Activated gamma-delta T cell treated with Interleukin-2 at 50 U/mL for 16 hours (primary cell): ENCODE results near the gene OXCT2.
"Not testable (repeated sequence)": the region's sequence is repeated elsewhere in the genome, so short reads cannot be mapped to it uniquely, and the experiment has no call there.

Source experiments
- DNase-seq: peaks from one replicate; pipeline ENCODE4 v3.0.0-alpha.2; 2020

The OXCT2 gene

DNA sequence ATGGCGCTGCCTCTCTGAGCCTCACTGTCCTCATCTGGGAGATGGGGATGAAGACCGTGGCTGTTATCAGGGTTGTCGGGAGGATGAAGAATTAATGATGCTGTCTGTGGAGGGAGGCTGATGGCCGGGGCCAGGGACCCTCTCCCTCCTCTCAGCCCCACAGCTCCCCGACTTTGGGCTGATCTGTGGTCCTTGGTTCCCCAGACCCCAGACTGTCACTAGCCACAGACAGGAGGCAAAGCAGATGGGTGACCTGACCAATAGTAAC, 15.9 kb upstream of the OXCT2 start:
- DNase-seq: not testable (repeated sequence)

DNA sequence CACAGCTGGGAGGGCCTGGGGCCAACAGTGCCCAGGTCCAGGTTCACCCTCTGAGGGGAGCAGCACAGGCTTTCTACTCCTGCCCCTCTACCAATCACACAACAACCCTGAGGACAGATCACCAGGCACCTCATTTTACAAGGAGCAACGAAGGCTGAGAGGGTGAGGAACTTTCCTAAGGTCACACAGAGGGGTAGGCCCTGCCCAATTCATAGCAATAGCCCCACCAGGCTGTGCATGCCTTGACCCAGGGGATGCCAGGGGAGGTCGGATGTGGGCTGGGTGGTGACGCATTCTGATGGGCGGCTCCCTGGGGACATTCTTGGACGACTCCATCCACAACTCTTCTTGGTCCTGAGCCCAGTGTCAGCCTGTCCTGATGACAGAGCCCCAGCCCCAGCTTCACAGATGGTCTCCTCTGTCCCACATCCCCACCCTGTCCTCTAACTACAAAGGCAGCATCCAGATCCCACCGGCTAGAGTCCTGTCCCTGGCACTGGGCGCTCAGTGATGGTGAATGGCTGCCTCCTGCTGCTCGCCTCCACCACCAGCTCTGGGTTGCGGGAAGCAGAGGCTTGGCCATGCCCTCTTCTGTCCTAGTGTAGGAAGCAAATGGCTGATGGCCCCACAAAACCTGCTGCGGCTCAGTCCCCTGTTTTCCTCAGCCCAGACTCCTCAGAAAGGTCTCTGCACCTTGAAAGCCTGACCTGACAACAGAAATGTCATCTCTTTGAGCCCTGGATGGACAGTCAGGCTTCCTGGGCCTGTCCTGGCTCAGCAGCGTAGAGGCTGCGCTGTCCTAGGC, 15.4 kb upstream of the OXCT2 start:
- DNase-seq: not testable (repeated sequence)

DNA sequence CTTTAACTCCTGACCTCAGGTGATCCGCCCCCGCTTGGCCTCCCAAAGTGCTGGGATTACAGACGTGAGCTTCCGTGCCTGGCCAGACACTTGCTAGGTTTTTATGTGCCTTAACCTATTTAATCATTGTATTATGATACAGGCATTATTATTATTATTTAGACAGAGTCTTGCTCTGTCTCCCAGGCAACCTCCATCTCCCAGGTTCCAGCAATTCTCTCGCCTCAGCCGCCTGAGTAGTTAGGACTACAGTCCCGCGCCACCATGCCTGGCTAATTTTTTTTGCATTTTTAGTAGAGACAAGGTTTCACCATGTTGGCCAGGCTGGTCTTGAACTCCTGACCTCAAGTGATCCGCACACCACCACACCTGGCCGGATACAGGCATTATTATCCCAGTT, 11.5 kb upstream of the OXCT2 start:
- not testable (repeated sequence) for DNase-seq

DNA sequence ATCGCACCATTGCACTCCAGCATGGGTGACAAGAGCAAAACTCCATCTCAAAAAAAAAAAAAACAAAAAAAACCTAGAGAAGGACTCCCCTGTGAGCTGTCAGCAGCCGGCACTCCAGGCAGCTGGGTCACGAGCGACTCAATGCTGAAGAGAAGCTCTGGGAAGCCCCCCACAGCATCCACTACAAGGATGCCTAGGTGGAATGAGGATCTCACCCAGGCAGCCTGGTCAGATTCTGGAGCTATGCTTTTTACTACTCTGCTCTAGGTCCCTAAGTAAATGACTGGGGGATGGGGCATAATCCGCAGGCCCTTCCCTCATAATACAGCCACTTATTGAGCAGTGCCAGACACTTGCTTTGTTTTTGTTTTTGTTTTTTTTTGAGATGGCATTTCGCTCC, 11.0 kb upstream of the OXCT2 start:
- DNase-seq: no peak

DNA sequence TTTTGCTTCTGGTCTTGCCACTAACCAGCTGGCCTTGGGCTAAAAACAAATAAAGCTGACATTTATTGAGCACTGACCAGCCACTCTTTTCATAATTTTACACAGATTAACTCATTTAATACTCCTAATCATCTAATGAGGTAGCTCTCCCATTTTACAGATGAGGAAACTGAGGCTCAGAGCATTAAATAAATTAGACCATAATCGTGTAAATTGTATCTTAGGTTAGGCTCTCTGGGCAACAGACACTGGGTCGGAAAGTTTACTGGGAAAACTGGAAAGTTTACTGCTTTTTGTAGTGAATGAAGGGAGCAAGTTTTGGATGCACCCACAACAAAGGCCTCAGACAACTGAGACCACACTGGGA, 10.2 kb upstream of the OXCT2 start:
- no peak for DNase-seq

DNA sequence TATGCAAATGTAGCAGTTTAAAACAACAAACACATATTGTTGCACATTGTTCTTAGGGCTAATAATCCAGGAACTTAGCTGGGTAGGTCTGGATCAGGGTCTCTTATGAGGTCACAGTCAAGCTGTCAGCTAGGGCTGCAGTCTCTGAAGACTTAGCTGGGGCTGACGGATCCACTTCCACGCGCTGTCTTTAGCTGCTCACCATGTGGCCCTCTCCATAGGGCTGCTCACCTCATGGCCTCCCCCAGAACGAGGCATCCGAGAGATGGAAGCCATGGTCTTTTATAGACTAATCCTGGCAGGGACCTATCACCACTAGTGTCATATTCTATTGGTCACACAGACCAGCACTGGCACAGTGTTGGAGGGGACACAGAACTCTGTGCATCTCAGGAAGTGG, 8.7 kb upstream of the OXCT2 start:
- DNase-seq: no peak

DNA sequence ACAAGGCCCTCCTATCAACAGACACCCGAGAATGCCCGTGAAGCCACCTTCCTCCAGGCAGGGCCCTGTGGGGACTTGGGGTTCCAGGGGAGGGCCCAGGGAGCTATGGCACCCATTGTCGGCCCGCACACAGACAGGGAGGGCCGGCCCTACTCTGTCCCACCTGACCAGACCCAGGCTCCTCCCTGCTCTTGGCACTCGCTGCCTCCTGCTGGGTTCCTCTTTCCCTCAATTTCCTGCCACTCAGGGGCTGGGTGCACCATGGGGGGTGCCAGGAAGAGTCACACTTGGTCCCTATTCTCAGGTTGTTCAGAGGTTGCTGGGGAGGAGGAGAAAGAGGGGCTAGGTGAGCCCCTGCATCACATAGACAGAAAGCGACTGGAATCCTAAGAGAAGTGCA, 8.0 kb upstream of the OXCT2 start:
- no peak for DNase-seq

DNA sequence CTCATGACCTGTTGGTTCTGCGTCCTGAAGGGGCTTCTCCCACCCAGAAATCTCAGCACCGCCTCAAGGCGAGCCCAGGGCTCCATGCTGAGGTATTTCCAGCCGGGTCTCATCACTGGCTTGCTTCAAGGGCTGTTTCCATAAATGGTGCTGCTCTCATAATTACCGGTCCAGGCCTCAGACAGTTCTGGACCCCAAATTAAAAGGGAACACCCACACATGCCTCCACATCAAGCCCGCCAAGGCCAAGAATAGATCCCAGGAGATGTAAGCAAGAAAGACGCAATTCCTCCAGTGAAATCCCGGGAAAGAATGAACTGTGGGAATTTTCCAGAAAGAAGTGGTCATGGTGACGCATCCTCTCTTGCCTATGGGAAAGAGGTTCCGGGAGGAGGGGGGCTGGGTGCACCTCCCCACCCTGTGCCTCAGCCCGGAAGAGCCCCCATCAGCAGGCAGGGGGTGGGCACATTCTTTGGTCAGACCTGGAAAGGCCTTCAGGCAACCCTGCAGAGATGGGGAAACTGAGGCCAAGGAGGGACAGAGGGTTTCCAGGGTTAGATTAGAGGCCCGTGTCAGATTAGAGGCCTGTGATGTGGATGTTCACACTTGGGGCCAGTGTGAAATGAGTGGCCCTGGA, 7.4 kb upstream of the OXCT2 start:
- not testable (repeated sequence) for DNase-seq

DNA sequence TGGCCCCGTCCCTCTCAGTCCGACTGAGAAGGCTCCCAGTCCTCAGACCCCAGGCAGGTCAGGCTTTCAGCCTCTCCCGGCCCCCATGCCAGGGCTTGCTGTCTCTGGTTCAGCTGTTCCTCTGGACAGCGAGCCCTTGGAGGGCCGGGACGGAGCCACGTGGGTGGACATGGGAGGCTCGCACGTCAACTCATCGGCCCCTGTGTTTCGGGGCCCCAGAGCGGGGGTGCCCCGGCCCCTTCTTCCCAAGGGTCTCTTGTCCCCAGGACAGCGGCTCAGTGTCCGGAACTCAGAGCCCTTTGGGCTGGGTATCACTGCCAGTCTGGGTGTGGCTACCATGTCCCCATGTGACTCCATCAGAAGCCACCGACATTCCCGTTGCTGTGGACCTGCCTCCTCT, 6.7 kb upstream of the OXCT2 start:
- DNase-seq: not testable (repeated sequence)

DNA sequence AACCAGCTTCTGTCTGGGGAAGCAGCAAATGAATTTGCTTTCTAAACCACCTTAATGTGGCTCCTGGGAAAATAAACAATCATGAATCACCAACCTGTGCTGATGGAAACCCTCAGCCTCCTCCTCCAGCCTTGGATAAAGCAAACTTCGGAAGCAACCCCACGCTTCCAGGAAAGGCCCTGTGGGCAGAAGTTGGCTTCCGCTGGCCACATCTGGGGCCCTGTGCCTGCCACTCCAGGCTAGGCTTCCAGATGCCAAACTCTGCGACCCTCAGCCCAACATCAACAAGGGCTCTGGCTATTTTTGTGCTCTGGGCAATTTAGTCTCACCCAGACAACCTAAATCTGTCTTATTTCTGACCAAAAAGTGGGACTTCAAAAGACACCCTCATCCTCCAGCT, 6.2 kb upstream of the OXCT2 start:
- no peak for DNase-seq

DNA sequence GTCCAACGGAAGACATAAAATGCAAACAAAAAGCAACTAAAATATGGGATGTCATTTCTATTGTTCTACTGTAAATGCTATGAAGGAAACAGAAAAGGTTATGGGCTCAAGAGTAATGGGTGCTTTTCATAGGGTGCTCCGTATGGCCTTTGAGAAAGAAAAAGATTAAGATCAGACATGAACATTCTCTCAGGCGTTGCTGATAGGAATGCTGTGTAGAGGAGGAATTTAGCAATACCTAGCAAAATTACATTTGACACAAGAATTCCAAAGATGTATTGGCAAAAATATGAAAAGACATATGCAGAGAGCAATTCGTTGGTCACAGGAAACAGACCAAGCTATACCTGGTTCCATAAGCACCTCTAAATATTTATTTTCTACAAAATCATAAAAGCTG, 5.7 kb upstream of the OXCT2 start:
- no peak for DNase-seq

DNA sequence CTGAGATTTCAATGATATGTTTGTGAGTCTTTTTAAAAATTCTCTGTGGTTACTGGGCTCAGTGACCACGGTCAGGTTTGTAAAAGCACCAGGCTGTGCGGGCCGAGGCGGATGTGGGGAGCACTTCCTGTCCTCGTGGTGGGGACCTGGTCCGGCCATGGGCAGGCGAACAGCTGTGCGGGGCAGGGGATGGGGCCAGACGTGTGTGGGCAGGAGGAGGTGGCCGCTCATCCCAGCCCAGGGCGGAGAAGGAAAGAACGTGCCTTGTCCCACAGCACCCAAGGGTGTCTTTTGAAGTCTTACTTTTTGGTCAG, 5.2 kb upstream of the OXCT2 start:
- DNase-seq: no peak

DNA sequence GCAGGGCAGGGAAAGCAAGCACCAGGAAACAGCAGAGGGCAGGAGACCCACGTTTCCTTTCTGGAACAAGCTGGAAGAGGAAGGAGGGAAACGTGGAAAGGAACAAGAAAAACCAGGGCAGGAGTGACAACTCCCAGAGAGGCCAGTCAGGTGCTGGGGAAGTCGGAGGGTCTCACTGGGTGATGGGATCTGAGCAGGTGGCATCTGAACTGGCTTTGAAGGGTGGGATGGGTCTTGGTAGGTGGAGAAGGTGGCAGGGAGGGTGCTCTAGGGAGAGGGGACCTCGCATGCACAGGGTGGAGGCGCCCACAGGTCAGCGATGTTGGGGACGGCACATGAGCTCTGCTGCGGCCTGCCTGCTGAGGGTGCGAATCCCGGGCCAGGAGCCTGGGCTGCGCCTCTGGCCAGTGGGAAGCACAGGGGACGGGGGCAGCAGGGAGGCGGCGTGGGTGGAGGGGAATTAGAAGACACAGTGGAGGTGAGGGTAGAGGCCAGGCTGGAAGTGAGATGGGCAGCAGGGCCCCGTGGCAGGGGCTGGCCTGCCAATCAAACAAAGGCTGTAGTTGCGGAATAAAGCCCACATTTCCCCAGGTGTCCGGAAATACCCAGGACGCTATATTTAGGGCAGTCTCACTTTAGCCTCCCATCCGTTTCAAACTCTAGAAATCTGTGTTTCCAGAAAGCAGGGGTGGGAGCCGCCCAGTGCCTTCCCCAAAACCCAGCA, 4.7 kb upstream of the OXCT2 start:
- not testable (repeated sequence) for DNase-seq

DNA sequence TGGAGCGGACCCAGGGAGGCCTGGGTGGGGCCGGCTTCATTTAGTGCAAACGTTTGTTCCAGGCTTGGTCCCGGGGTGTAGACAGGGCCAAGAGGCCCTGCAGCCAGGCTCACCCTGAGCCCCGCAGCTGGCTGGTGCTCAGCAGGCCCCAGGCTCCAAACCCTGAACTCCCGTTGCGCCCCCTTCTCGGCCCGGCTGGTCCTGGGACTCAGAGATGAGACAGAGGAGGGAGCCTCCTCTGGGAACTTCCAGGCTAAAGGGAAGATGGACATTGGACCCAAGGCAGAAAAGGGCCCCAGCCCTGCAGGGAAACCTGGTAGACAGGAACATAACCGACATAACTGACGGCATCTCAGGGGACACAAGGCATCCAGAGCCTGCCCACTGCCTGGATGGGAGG, 4.0 kb upstream of the OXCT2 start:
- DNase-seq: not testable (repeated sequence)

DNA sequence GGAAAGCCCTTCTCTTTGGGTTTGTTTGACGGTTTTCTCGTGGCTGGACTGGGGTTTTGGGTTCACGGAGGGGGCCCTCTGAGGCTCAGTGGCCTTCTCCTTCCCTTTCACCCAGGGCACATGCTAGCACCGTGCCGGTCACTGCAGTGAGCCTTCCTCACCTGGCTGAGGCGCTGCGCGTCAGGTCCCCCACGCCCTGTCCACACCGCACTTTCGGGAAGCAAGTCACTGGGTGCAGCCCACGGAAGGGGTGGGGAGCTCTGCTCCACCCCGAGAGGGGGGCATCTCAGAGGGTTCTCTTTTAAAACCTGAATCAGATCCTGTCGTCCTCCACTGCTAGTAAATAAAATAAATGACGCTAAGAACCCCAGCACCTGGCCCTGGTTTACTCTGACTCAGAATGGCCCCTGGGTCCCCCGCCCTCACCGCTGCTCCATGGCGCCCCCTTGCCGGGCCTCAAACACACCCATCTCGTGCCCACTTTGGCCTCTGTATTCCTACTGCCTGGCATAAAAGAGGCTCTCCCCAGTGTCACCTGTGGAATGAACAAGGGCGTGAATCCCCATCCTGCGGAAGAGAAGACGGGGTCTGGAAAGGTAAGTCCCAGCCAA, 2.3 kb upstream of the OXCT2 start:
- DNase-seq: not testable (repeated sequence)

DNA sequence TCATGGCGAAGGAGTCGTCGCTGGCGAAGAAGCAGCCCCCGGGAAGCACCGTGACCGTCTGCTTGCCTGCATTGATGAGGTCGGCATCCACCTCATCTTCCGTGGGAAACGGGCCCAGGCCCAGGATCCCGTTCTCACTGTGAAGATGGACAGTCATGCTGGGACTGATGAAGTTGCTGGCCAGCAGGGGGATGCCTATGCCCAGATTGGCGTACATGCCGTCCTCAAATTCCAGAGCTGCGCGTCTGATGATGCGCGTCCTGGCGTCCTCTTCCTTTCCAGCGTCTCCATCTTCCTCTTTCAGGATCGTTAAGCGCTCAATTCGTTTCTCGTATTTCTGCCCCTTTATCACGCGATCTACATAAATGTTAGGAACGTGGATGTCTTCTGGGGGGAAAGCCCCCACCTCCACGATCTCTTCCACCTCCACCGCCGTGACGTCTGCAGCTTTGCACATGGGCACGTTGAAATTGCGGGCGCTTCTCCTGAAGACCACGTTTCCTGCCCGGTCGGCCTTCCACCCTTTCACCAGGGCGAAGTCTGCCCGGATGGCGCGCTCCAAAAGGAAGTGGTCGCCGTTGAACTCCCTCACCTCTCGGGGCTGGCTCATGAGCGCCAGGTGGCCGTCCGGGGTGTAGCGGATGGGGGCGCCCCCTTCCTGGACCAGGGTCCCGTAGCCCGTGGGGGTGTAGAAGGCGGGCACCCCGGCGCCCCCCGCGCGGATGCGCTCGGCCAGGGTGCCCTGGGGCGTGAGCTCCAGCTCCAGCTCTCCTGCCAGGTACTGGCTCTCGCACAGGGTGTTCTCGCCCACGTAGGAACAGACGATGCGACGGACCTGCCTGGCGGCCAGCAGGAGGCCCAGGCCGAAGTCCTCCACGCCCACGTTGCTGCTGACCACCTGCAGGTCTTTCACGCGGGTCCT, 787 bp downstream of the OXCT2 start:
- not testable (repeated sequence) for DNase-seq

DNA sequence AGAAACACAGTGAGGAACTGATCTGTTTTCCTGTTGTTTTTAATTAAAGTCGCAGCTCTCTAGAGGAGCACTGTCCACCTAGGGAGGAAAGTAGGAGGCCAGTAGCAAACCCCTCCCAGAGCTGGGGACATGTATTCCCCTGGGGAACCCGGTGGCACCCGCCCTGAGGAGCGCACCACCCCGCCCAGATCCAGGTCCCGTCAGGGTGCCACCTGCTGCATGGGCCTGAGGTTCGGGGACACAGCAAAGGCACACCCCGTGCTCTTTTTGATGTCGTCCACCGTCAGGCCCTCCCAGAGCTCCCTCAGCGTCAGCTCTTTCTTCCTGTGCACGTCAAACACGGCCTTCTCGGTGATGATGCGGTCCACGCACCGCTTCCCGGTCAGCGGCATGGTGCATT, 1.6 kb downstream of the OXCT2 start:
- DNase-seq: not testable (repeated sequence)

DNA sequence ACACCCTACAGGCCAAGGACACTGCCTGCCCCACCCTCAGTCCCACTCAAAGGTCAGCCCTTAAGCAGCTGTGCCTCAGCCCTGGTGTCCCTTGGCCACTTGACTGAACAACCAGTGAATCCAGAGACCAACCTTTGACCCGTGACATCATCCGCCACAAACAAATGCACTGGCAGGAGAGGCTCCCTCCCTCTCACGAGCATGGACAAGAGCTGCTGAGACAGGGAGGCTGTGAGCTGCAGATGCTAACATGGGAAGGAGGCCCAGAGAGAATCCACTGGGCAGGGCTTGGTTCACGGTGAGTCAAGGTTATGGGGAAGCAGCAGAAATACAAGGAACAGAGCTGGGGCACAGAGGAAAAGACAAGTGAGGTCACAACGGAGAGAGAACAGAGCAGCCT, 4.7 kb downstream of the OXCT2 start:
- not testable (repeated sequence) for DNase-seq

DNA sequence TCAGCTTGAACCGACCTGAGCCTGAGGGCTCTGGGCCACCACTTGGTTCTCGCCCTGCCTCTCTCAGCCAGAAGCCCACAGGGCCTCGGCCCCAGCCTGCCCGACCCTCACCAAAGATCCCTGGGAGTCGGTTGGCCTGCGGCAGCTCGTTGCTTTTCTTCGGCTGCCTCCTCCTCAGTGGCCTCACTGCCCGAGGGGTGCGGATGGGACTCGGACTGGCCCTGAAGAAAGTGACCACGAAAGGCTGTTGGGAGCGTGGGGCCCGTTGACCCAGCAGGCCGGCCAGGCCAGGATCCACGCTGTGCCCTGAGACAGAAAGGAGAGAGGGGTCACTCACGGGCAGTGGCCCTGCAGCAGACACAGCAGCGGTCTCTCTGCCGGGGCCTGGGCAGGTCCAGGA, 6.6 kb downstream of the OXCT2 start:
- not testable (repeated sequence) for DNase-seq

DNA sequence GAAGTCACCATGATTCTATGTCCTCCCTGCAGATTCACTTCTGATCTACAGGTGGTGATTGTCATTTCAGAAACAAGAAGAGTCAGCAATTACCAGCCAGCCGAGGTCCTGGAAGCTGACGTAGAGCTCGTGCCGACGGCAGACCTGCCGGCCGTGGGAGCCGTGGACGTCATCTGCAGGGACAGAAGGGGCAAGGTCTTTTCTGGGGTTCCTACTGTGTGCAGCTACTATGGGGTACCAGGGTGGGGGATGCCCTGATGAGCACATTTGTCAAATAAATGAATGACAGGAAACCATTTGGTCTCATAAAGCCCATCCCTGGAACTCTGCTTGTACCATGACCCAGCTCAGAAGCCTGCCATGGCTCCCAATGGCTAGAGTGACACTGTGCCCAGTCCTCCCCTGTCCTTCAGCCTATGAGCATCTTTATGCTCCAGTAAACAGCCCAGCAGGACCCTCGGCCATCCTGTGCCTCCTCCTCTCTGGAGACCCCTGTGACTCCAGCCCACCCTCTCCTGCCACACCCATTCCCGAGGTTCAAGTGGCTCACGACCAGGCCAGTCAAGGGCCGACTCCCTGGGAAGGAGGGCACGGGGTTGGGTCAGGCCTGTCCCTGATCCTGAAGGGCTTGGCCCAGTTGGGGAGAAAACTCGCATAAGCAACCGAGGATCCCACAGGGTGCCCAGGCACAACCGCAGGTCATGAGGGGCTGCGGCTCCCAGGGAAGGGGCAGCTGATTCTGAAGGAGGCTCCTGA, 7.4 kb downstream of the OXCT2 start:
- not testable (repeated sequence) for DNase-seq

DNA sequence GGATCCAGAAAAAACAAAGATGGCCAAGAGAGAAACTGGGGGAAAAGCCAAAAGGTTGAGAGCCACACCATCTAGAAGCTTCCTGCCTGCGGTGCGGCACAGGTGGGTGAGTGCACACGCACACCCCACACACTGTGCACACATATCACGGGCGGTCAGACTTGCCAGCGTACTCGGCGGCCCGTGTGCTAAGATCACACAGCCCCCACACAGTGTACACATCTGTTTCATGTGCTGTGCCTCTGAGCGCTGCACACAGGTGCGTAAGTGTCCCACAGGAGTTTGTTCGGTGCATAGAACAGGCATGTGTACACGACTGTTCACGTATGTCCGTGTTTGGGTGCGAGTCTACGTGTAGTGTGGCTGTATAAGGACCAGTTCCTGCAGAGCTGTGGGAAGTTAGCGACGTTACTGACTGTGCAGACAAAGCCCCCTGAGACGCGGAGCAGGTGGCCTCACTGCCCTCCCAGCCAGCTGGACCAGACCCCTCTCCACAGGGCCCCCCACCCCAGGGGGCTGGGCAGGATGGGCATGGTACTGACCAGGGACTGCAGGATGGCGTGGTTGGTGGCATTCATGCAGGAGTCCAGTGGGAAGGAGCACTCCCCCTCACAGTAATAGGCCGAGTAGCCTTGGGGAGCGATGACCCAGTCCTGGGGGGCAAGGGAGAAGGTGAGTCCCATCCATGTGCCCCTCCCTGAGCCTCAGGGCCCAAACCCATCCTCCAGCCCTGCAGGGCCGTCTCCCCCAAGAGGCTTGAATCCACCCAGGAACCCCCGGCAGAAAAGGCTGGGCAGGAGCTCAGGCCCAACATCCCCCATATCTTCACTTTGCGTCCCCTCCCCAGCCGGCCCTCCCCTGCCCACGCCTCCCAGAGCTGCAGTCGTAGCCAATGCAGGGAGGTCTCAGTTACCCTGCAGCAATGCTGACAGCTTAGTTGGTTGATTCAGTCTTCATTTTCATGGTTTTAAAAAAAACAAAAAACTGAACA, 8.3 kb downstream of the OXCT2 start:
- DNase-seq: no peak
